ENCODE results near the gene ITPR2. TPM values are rescaled to one million over a fixed set of nuclear protein-coding genes. Genes with fewer than 3 reads are reported as not detected.

The ITPR2 gene
- polyA plus RNA-seq, 1 of the 3 experiments (the other 2 are of a cell fraction): 2.3 TPM

- Histone ChIP-seq H3K9me2 (no peaks in the 10 kb centered on the region), H3K9me3 (no peaks in the 10 kb centered on the region), H3K27me3 (ENCODE audit: insufficient read depth) (no peaks in the 10 kb centered on the region), H3F3A (replicated peaks; ENCODE audit: insufficient read depth) (peaks cover 4% of the 10 kb centered on the region), H3K4me3 (ENCODE audit: low read depth in 2 of 2, low read length in 1 of 2) (no peak overlapping the region), H2AFZ (ENCODE audit: low read depth) (no peak overlapping the region), H3K4me1 (ENCODE audit: control insufficient read depth in 1 of 2, insufficient read depth in 2 of 2, low read depth in 1 of 2, low read length in 1 of 2) (peaks cover 5% of the 10 kb centered on the region in 2 experiments; a peak in 2 of 4 replicates), H4K20me1 (ENCODE audit: insufficient read depth) (no peaks in the 10 kb centered on the region), H3K9ac (no peak overlapping the region), H3K4me2 (no peak overlapping the region), H3K36me3 (replicated peaks in 1 of 2; ENCODE audit: control insufficient read depth in 1 of 2, insufficient read depth in 2 of 2, low read length in 1 of 2) (no peaks in the 10 kb centered on the region), H3K79me2 (ENCODE audit: insufficient read depth) (no peaks in the 10 kb centered on the region), H3K27ac (ENCODE audit: low read depth in 2 of 2, low read length in 1 of 2) (no peak overlapping the region)
- POLR2A ChIA-PET: no interaction called here
- no peak for TF ChIP-seq POLR2AphosphoS5 (IDR thresholded peaks at IDR 0.05; ENCODE audit: low read depth, low read length)
- TF ChIP-seq MEF2A (IDR thresholded peaks at IDR 0.05; ENCODE audit: borderline replicate concordance, low read depth): no peak
- TF ChIP-seq, protein P1, sequence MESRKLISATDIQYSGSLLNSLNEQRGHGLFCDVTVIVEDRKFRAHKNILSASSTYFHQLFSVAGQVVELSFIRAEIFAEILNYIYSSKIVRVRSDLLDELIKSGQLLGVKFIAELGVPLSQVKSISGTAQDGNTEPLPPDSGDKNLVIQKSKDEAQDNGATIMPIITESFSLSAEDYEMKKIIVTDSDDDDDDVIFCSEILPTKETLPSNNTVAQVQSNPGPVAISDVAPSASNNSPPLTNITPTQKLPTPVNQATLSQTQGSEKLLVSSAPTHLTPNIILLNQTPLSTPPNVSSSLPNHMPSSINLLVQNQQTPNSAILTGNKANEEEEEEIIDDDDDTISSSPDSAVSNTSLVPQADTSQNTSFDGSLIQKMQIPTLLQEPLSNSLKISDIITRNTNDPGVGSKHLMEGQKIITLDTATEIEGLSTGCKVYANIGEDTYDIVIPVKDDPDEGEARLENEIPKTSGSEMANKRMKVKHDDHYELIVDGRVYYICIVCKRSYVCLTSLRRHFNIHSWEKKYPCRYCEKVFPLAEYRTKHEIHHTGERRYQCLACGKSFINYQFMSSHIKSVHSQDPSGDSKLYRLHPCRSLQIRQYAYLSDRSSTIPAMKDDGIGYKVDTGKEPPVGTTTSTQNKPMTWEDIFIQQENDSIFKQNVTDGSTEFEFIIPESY (IDR thresholded peaks at IDR 0.05; ENCODE audit: borderline replicate concordance, low read depth): no peak
- TF ChIP-seq GABPA (IDR thresholded peaks at IDR 0.05; ENCODE audit: low read depth): no peak
- TF ChIP-seq YY1 (IDR thresholded peaks at IDR 0.05; ENCODE audit: low read depth): no peak
- no peak for TF ChIP-seq RCOR1 (IDR thresholded peaks at IDR 0.05; ENCODE audit: low read length)
- no peak for TF ChIP-seq MXI1 (IDR thresholded peaks at IDR 0.05; ENCODE audit: low read depth, low read length)
- TF ChIP-seq TEAD4 (IDR thresholded peaks at IDR 0.05; ENCODE audit: borderline replicate concordance, insufficient read depth): no peak
- no peak for TF ChIP-seq JUND (IDR thresholded peaks at IDR 0.05)
- TF ChIP-seq SIN3A (IDR thresholded peaks at IDR 0.05; ENCODE audit: borderline replicate concordance, low read depth, low read length): no peak
- no peak for TF ChIP-seq TCF12 (IDR thresholded peaks at IDR 0.05)
- CTCF ChIA-PET: no interaction called here
- no peak for DNase-seq
Observed at GRCh38 chr12:26341491-26341890, 491.5 kb downstream of the ITPR2 start.

- Histone ChIP-seq H3F3A (replicated peaks; ENCODE audit: insufficient read depth) (peaks cover 4% of the 10 kb centered on the region), H3K27ac (ENCODE audit: low read depth in 2 of 2, low read length in 1 of 2) (no peak overlapping the region), H3K27me3 (ENCODE audit: insufficient read depth) (no peaks in the 10 kb centered on the region), H3K4me3 (ENCODE audit: low read depth in 2 of 2, low read length in 1 of 2) (no peak overlapping the region), H3K9ac (no peak overlapping the region), H2AFZ (ENCODE audit: low read depth) (no peak overlapping the region), H4K20me1 (ENCODE audit: insufficient read depth) (no peaks in the 10 kb centered on the region), H3K9me2 (no peaks in the 10 kb centered on the region), H3K4me1 (ENCODE audit: control insufficient read depth in 1 of 2, insufficient read depth in 2 of 2, low read depth in 1 of 2, low read length in 1 of 2) (peaks cover 5 to 9% of the 10 kb centered on the region in 2 experiments; a peak in 3 of 4 replicates), H3K79me2 (ENCODE audit: insufficient read depth) (no peaks in the 10 kb centered on the region), H3K9me3 (no peaks in the 10 kb centered on the region), H3K4me2 (no peak overlapping the region), H3K36me3 (replicated peaks in 1 of 2; ENCODE audit: control insufficient read depth in 1 of 2, insufficient read depth in 2 of 2, low read length in 1 of 2) (no peaks in the 10 kb centered on the region)
- DNase-seq: no peak
- WGBS (ENCODE audit: low lambda C conversion rate): 69% methylated on average over 1 of the region's 1 CpG
- TF ChIP-seq, protein P2, sequence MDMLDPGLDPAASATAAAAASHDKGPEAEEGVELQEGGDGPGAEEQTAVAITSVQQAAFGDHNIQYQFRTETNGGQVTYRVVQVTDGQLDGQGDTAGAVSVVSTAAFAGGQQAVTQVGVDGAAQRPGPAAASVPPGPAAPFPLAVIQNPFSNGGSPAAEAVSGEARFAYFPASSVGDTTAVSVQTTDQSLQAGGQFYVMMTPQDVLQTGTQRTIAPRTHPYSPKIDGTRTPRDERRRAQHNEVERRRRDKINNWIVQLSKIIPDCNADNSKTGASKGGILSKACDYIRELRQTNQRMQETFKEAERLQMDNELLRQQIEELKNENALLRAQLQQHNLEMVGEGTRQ (IDR thresholded peaks at IDR 0.05; ENCODE audit: borderline replicate concordance, low read depth, low read length): no peak
- TF ChIP-seq GABPA (IDR thresholded peaks at IDR 0.05; ENCODE audit: low read depth) (no peak), NFIC (IDR thresholded peaks at IDR 0.05; ENCODE audit: borderline replicate concordance) (no peak), NRF1 (IDR thresholded peaks at IDR 0.05; ENCODE audit: low read depth, low read length) (no peak), EZH2phosphoT487 (IDR thresholded peaks at IDR 0.05; ENCODE audit: borderline replicate concordance, low read depth) (no peak), YY1 (IDR thresholded peaks at IDR 0.05; ENCODE audit: low read depth) (no peak), TCF12 (IDR thresholded peaks at IDR 0.05) (no peak), TEAD4 (IDR thresholded peaks at IDR 0.05; ENCODE audit: borderline replicate concordance, insufficient read depth) (no peak), RXRA (IDR thresholded peaks at IDR 0.05; ENCODE audit: borderline replicate concordance, low read depth) (no peak), RFX5 (IDR thresholded peaks at IDR 0.05; ENCODE audit: low read length) (no peak), GATA2 (CRISPR knock-in tag; IDR thresholded peaks at IDR 0.05) (no peak), RCOR1 (IDR thresholded peaks at IDR 0.05; ENCODE audit: low read length) (no peak), USF1 (IDR thresholded peaks at IDR 0.05; ENCODE audit: borderline replicate concordance, low read depth) (no peak)
- TF ChIP-seq, protein P3, sequence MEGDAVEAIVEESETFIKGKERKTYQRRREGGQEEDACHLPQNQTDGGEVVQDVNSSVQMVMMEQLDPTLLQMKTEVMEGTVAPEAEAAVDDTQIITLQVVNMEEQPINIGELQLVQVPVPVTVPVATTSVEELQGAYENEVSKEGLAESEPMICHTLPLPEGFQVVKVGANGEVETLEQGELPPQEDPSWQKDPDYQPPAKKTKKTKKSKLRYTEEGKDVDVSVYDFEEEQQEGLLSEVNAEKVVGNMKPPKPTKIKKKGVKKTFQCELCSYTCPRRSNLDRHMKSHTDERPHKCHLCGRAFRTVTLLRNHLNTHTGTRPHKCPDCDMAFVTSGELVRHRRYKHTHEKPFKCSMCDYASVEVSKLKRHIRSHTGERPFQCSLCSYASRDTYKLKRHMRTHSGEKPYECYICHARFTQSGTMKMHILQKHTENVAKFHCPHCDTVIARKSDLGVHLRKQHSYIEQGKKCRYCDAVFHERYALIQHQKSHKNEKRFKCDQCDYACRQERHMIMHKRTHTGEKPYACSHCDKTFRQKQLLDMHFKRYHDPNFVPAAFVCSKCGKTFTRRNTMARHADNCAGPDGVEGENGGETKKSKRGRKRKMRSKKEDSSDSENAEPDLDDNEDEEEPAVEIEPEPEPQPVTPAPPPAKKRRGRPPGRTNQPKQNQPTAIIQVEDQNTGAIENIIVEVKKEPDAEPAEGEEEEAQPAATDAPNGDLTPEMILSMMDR (IDR thresholded peaks at IDR 0.05): no peak
- TF ChIP-seq, protein P4, sequence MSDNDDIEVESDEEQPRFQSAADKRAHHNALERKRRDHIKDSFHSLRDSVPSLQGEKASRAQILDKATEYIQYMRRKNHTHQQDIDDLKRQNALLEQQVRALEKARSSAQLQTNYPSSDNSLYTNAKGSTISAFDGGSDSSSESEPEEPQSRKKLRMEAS (IDR thresholded peaks at IDR 0.05; ENCODE audit: low read depth): no peak
- ChIA-PET POLR2A (no interaction called here), CTCF (no interaction called here)
Observed at GRCh38 chr12:26340649-26341048, 492.3 kb downstream of the ITPR2 start.
